HuH-7 (cell line): Measurements from ENCODE around the gene MALT1.

Source experiments
- DNase-seq: peaks from one replicate; pipeline ENCODE4 v3.0.0; 2011; ENCODE audit warnings: low spot score

MALT1 gene

GRCh38 chr18:58692422-58693185 lies 21.3 kb downstream of the MALT1 start:
- no peak for DNase-seq

- DNase-seq: no peak
Observed at GRCh38 chr18:58694221-58694620, 23.0 kb downstream of the MALT1 start.

GRCh38 chr18:58694720-58695468 lies 23.6 kb downstream of the MALT1 start:
- no peak for DNase-seq

- no peak for DNase-seq
Observed at GRCh38 chr18:58695772-58696171, 24.5 kb downstream of the MALT1 start.

GRCh38 chr18:58697146-58697545 lies 25.9 kb downstream of the MALT1 start:
- no peak for DNase-seq

- no peak for DNase-seq
Observed at GRCh38 chr18:58698701-58699193, 27.5 kb downstream of the MALT1 start.

- DNase-seq: no peak
Observed at GRCh38 chr18:58699551-58699950, 28.3 kb downstream of the MALT1 start.

- DNase-seq: no peak
Observed at GRCh38 chr18:58700209-58700608, 28.9 kb downstream of the MALT1 start.

- no peak for DNase-seq
Observed at GRCh38 chr18:58712930-58713329, 41.7 kb downstream of the MALT1 start.

- no peak for DNase-seq
Observed at GRCh38 chr18:58714259-58714658, 43.0 kb downstream of the MALT1 start.

GRCh38 chr18:58714821-58715220 lies 43.6 kb downstream of the MALT1 start:
- DNase-seq: no peak

- DNase-seq: no peak
Observed at GRCh38 chr18:58715540-58715939, 44.3 kb downstream of the MALT1 start.

- DNase-seq: no peak
Observed at GRCh38 chr18:58716060-58716756, 44.9 kb downstream of the MALT1 start.

GRCh38 chr18:58721566-58722239 lies 50.4 kb downstream of the MALT1 start:
- DNase-seq: no peak

GRCh38 chr18:58723810-58724602 lies 52.7 kb downstream of the MALT1 start:
- DNase-seq: peak; percentile 8

- no peak for DNase-seq
Observed at GRCh38 chr18:58726671-58727070, 55.4 kb downstream of the MALT1 start.

- no peak for DNase-seq
Observed at GRCh38 chr18:58727776-58728500, 56.7 kb downstream of the MALT1 start.

GRCh38 chr18:58728719-58729118 lies 57.5 kb downstream of the MALT1 start:
- no peak for DNase-seq

- DNase-seq: no peak
Observed at GRCh38 chr18:58730618-58731017, 59.4 kb downstream of the MALT1 start.

- DNase-seq: no peak
Observed at GRCh38 chr18:58732471-58732870, 61.2 kb downstream of the MALT1 start.

GRCh38 chr18:58733866-58734265 lies 62.6 kb downstream of the MALT1 start:
- DNase-seq: no peak
